ENCODE measurements around the gene ZDHHC21. TPM values are rescaled to one million over a fixed set of nuclear protein-coding genes. Genes with fewer than 3 reads are reported as not detected.

Gene ZDHHC21
- total and polyA plus RNA-seq, 12 donors, result 3.8 to 18.8 (median 9.4) TPM

DNA sequence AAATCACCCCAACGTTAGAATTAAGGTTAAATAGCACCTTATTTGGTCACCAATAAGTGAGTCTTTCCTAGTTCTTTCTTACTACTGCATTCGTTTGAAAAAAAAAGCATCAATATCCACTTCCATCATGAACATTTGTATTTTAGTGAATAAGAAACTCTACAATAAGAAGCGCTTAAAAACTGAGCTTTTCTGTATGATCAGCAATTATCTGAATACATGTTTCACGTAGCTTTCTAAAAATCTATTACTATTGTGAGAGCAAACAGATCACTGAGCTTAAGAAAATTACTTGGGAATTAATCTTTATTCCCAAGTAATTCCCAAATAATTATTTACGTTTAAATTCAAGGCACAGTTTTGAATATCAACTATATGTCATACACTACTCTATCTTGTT is 32.5 kb downstream of the ZDHHC21 start:
- Histone ChIP-seq H3K4me1 (replicated peaks in 1 of 2) (no peaks in the 10 kb centered on the region), H3K4me3 (no peak overlapping the region), H3K9me3 (replicated peaks in 1 of 3) (peaks cover 0 to under 1% (median 0%) of the 10 kb centered on the region in 3 donors), H3K27ac (no peak overlapping the region), H3K36me3 (replicated peaks in 1 of 2) (no peaks in the 10 kb centered on the region), H3K27me3 (no peaks in the 10 kb centered on the region)
- intact Hi-C loops (cut with DNase I), result no loop called here
- DNase-seq, result no peak
- 89 to 92% (median 91%) methylated on average over 5 of the region's 5 CpGs for WGBS, 4 donors
- TF ChIP-seq POLR2A (IDR thresholded peaks at IDR 0.05) (no peak), CTCF (IDR thresholded peaks at IDR 0.05) (no peak)

DNA sequence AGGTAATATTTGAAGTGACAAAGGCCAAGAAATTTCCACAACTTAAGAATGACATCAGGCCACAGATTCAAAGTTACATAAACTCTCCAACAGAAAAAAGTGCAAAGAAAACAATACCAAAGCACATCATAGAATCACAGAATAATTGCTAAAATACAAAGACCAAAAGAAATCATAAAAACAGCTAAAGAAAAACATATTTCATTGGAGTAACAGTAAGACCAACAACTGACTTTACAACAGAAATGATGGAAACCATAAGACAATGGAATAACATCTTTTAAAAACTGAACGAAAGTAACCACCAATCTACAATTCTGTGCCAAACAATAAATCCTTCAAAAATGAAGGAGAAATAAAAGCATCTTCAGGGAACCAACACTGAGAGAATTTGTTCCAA is 38.3 kb downstream of the ZDHHC21 start:
- 85 to 94% (median 89%) methylated on average over 1 of the region's 1 CpG for WGBS, 4 donors
- Histone ChIP-seq H3K4me3 (no peak overlapping the region), H3K4me1 (replicated peaks in 1 of 2) (no peaks in the 10 kb centered on the region), H3K9me3 (replicated peaks in 1 of 3) (peaks cover 6 to 16% (median 9%) of the 10 kb centered on the region in 3 donors), H3K27me3 (no peaks in the 10 kb centered on the region), H3K27ac (no peak overlapping the region), H3K36me3 (replicated peaks in 1 of 2) (no peaks in the 10 kb centered on the region)
- TF ChIP-seq POLR2A (IDR thresholded peaks at IDR 0.05), result no peak
- no peak for TF ChIP-seq CTCF (IDR thresholded peaks at IDR 0.05)
- intact Hi-C loops (cut with DNase I), result no loop called here
- no peak for DNase-seq

DNA sequence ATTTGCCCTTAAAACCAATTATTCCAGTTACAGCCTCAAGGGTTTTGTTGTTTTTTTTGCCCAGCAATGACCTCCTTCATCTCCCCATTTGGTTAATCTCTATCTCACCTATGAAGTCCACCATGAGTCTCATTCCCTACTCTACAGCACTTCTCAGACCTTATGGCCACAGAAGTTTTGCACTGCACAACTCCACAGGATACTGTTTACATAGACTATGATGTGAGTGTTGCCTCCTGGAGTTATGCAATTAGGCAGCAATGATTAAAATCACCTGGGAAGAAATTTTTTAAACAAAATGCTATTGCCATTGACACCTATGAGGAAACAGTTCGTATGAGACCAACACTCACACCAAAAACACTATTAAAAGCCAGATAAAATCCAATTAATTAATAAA is 39.7 kb downstream of the ZDHHC21 start:
- Histone ChIP-seq H3K27me3 (no peaks in the 10 kb centered on the region), H3K27ac (no peak overlapping the region), H3K4me1 (replicated peaks in 1 of 2) (no peaks in the 10 kb centered on the region), H3K9me3 (replicated peaks in 1 of 3) (peaks cover 6 to 21% (median 9%) of the 10 kb centered on the region in 3 donors), H3K36me3 (replicated peaks in 1 of 2) (no peaks in the 10 kb centered on the region), H3K4me3 (no peak overlapping the region)
- intact Hi-C loops (cut with DNase I), result no loop called here
- DNase-seq, result no peak
- WGBS, 4 donors, result 95 to 100% (median 96%) methylated on average over 1 of the region's 1 CpG
- TF ChIP-seq CTCF (IDR thresholded peaks at IDR 0.05), result no peak
- no peak for TF ChIP-seq POLR2A (IDR thresholded peaks at IDR 0.05)

GRCh38 chr9:14652729-14653377 is 40.4 kb downstream of the ZDHHC21 start:
- peaks cover 6 to 21% (median 9%) of the 10 kb centered on the region in 3 donors for H3K9me3 ChIP-seq (replicated peaks in 1 of 3)
- H3K4me1 ChIP-seq (replicated peaks in 1 of 2), result no peaks in the 10 kb centered on the region
- TF ChIP-seq CTCF (IDR thresholded peaks at IDR 0.05) (peak in 3 of 6 experiments; percentile 23 to 38 (median 23)), POLR2A (IDR thresholded peaks at IDR 0.05) (no peak)
- H3K27ac ChIP-seq, result no peak overlapping the region
- H3K36me3 ChIP-seq (replicated peaks in 1 of 2), result no peaks in the 10 kb centered on the region
- H3K4me3 ChIP-seq, result no peak overlapping the region
- intact Hi-C loops (cut with DNase I), result no loop called here
- no peak for DNase-seq
- 68 to 85% (median 84%) methylated on average over 4 of the region's 4 CpGs for WGBS, 4 donors
- no peaks in the 10 kb centered on the region for H3K27me3 ChIP-seq
